ENCODE data around the gene BCL7C. TPM values are rescaled to one million over a fixed set of nuclear protein-coding genes. Genes with fewer than 3 reads are reported as not detected.
A peak's percentile ranks its signal among the peaks of the same experiment; 100 is the strongest.

The BCL7C gene
- total and polyA plus RNA-seq, 10 of the 15 experiments (the other 5 are each of a cell fraction or from before 2014, with no cell fraction given) = 1.1 to 30.5 (median 13.7) TPM

GRCh38 chr16:30902029-30902972 lies 8.4 kb upstream of the BCL7C start (continued):
- TF ChIP-seq ZNF687 (IDR thresholded peaks at IDR 0.05) (0 out of 2 replicates have a peak, but pooled peaks have one; percentile 39), ZSCAN29 (IDR thresholded peaks at IDR 0.05) (no peak), DPF2 (IDR thresholded peaks at IDR 0.05) (0 out of 2 replicates have a peak, but pooled peaks have one; percentile 39), HDAC2 (IDR thresholded peaks at IDR 0.05) (no peak), IKZF1 (conservative IDR thresholded peaks at IDR 0.05) (peak; percentile 55; the same call in 1 of the 2 replicates), MYB (IDR thresholded peaks at IDR 0.05; ENCODE audit: borderline replicate concordance, low read depth, low read length) (no peak), BCL11A (IDR thresholded peaks at IDR 0.05; ENCODE audit: low read depth, low read length) (no peak), TCF3 (IDR thresholded peaks at IDR 0.05; ENCODE audit: borderline replicate concordance, insufficient read depth, low read depth, low read length) (0 out of 2 replicates have a peak, but pooled peaks have one; percentile 62), BACH1 (IDR thresholded peaks at IDR 0.05; ENCODE audit: borderline replicate concordance) (0 out of 2 replicates have a peak, but pooled peaks have one; percentile 65)
- TF ChIP-seq, protein P1, sequence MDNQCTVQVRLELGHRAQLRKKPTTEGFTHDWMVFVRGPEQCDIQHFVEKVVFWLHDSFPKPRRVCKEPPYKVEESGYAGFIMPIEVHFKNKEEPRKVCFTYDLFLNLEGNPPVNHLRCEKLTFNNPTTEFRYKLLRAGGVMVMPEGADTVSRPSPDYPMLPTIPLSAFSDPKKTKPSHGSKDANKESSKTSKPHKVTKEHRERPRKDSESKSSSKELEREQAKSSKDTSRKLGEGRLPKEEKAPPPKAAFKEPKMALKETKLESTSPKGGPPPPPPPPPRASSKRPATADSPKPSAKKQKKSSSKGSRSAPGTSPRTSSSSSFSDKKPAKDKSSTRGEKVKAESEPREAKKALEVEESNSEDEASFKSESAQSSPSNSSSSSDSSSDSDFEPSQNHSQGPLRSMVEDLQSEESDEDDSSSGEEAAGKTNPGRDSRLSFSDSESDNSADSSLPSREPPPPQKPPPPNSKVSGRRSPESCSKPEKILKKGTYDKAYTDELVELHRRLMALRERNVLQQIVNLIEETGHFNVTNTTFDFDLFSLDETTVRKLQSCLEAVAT (IDR thresholded peaks at IDR 0.05) = peak; percentile 63; the same call in 1 of the 2 replicates

Data from GM12878 (cell line).